ENCODE data around the gene TMEM219. TPM values are rescaled to one million over a fixed set of nuclear protein-coding genes. Genes with fewer than 3 reads are reported as not detected.

Gene TMEM219
- total RNA-seq, 4 donors from 2014 or later: 53.8 to 149 (median 120) TPM

GRCh38 chr16:30003670-30004423 lies 42.0 kb downstream of the TMEM219 start:
- TF ChIP-seq CTCF (IDR thresholded peaks at IDR 0.05; ENCODE audit: low read depth): no peak

- TF ChIP-seq CTCF (IDR thresholded peaks at IDR 0.05; ENCODE audit: low read depth): no peak
Measured at GRCh38 chr16:30004424-30004776, 42.5 kb downstream of the TMEM219 start.

GRCh38 chr16:30004811-30005242 lies 42.9 kb downstream of the TMEM219 start:
- TF ChIP-seq CTCF (IDR thresholded peaks at IDR 0.05; ENCODE audit: low read depth): no peak

- TF ChIP-seq CTCF (IDR thresholded peaks at IDR 0.05; ENCODE audit: low read depth): no peak
Measured at GRCh38 chr16:30005341-30006094, 43.6 kb downstream of the TMEM219 start.

GRCh38 chr16:30006095-30006473 lies 44.2 kb downstream of the TMEM219 start:
- TF ChIP-seq CTCF (IDR thresholded peaks at IDR 0.05; ENCODE audit: low read depth): no peak

GRCh38 chr16:30006659-30007377 lies 44.9 kb downstream of the TMEM219 start:
- TF ChIP-seq CTCF (IDR thresholded peaks at IDR 0.05; ENCODE audit: low read depth): no peak

- no peak for TF ChIP-seq CTCF (IDR thresholded peaks at IDR 0.05; ENCODE audit: low read depth)
Measured at GRCh38 chr16:30007378-30007895, 45.6 kb downstream of the TMEM219 start.
